H9 (cell line): ENCODE data around the gene PDYN. TPM values are rescaled to one million over a fixed set of nuclear protein-coding genes. Genes with fewer than 3 reads are reported as not detected.

ENCODE experiments used
- DNase-seq: peaks from one replicate; pipeline ENCODE4 v3.0.0-alpha.2; 2017
- H2AFZ ChIP-seq: one replicate; pipeline ENCODE4 v1.6.1; 2013; ENCODE audit warnings: mild to moderate bottlenecking, low read length, control low read depth, moderate library complexity
- H2AK5ac ChIP-seq: 2 replicates; pipeline ENCODE4 v1.6.1; 2013; ENCODE audit warnings: low read length, control low read depth, mixed read lengths; ENCODE audit not compliant: insufficient read length
- H2BK120ac ChIP-seq: one replicate; pipeline ENCODE4 v1.6.1; 2013; ENCODE audit warnings: low read depth, mild to moderate bottlenecking, low read length, control low read depth, inconsistent platforms; ENCODE audit not compliant: poor library complexity, severe bottlenecking
- H2BK12ac ChIP-seq: 2 replicates; pipeline ENCODE4 v1.6.1; 2013; ENCODE audit warnings: low read length, control low read depth, mixed read lengths, low read depth; ENCODE audit not compliant: insufficient read length
- H2BK15ac ChIP-seq: 2 replicates; pipeline ENCODE4 v1.6.1; 2013; ENCODE audit warnings: low read depth, low read length, control low read depth
- H2BK20ac ChIP-seq: one replicate; pipeline ENCODE4 v1.6.1; 2013; ENCODE audit warnings: low read depth, mild to moderate bottlenecking, low read length, control low read depth, inconsistent platforms; ENCODE audit not compliant: poor library complexity, severe bottlenecking
- H2BK5ac ChIP-seq: 2 replicates; pipeline ENCODE4 v1.6.1; 2013; ENCODE audit warnings: low read length, control low read depth, mixed read lengths; ENCODE audit not compliant: insufficient read length
- H3K14ac ChIP-seq: 2 replicates; pipeline ENCODE4 v1.6.1; 2013; ENCODE audit warnings: low read length, control low read depth; ENCODE audit not compliant: insufficient read depth
- H3K18ac ChIP-seq: 2 replicates; pipeline ENCODE4 v1.6.1; 2013; ENCODE audit warnings: low read depth, mild to moderate bottlenecking, mixed read lengths, low read length, control low read depth; ENCODE audit not compliant: insufficient read length
- H3K23ac ChIP-seq: 2 replicates; pipeline ENCODE4 v1.6.1; 2013; ENCODE audit warnings: low read length, control low read depth, mixed read lengths, low read depth; ENCODE audit not compliant: insufficient read length
- H3K23me2 ChIP-seq: 2 replicates; pipeline ENCODE4 v1.6.1; 2013; ENCODE audit warnings: low read depth, mild to moderate bottlenecking, mixed read lengths, low read length, control low read depth; ENCODE audit not compliant: insufficient read length, poor library complexity, severe bottlenecking
- H3K27ac ChIP-seq: 2 replicates; pipeline ENCODE4 v1.5.1; 2013; ENCODE audit warnings: low read length, control low read depth, mixed read lengths, low read depth; ENCODE audit not compliant: insufficient read length
- H3K27me3 ChIP-seq: 2 replicates; pipeline ENCODE4 v1.6.1; 2013; ENCODE audit warnings: low read length, control low read depth, inconsistent platforms; ENCODE audit not compliant: insufficient read depth
- H3K4ac ChIP-seq: 2 replicates; pipeline ENCODE4 v1.6.1; 2013; ENCODE audit warnings: low read depth, mild to moderate bottlenecking, control low read depth, inconsistent platforms, low read length, moderate library complexity
- H3K4me1 ChIP-seq: 2 replicates; pipeline ENCODE4 v1.6.1; 2013; ENCODE audit warnings: low read length, control low read depth, inconsistent platforms; ENCODE audit not compliant: insufficient read depth
- H3K4me2 ChIP-seq: 2 replicates; pipeline ENCODE4 v1.6.1; 2013; ENCODE audit warnings: low read length, control low read depth, mixed read lengths; ENCODE audit not compliant: insufficient read length, insufficient read depth
- H3K56ac ChIP-seq: 2 replicates; pipeline ENCODE4 v1.6.1; 2013; ENCODE audit warnings: low read depth, mild to moderate bottlenecking, mixed read lengths, low read length, control low read depth; ENCODE audit not compliant: insufficient read length
- H3K79me1 ChIP-seq: 2 replicates; pipeline ENCODE4 v1.6.1; 2013; ENCODE audit warnings: low read depth, mild to moderate bottlenecking, moderate library complexity, low read length, control low read depth, inconsistent platforms; ENCODE audit not compliant: insufficient read depth, poor library complexity, severe bottlenecking
- H3K79me2 ChIP-seq: 2 replicates; pipeline ENCODE4 v1.6.1; 2013; ENCODE audit warnings: low read length, control low read depth, inconsistent platforms; ENCODE audit not compliant: insufficient read depth
- H3K9ac ChIP-seq: 2 replicates; pipeline ENCODE4 v1.6.1; 2013; ENCODE audit warnings: low read length, control low read depth, mixed read lengths; ENCODE audit not compliant: insufficient read length; ENCODE audit errors: extremely low read depth
- H3K9me3 ChIP-seq: one replicate; pipeline ENCODE4 v1.6.1; 2013; ENCODE audit warnings: low read depth, low read length, inconsistent platforms; ENCODE audit not compliant: control insufficient read depth
- H3T11ph ChIP-seq: one replicate; pipeline ENCODE4 v1.6.1; 2013; ENCODE audit warnings: mild to moderate bottlenecking, low read length, control low read depth, inconsistent platforms
- H4K20me1 ChIP-seq: one replicate; pipeline ENCODE4 v1.6.1; 2013; ENCODE audit not compliant: control insufficient read depth, insufficient read length, insufficient read depth
- H4K5ac ChIP-seq: 2 replicates; pipeline ENCODE4 v1.6.1; 2013; ENCODE audit warnings: low read depth, mild to moderate bottlenecking, mixed read lengths, low read length, control low read depth; ENCODE audit not compliant: insufficient read length
- H4K8ac ChIP-seq: replicated peaks from 2 replicates; pipeline ENCODE4 v1.6.1; 2013; ENCODE audit warnings: low read length, control low read depth, mixed read lengths, low read depth; ENCODE audit not compliant: insufficient read length
- H4K91ac ChIP-seq: 2 replicates; pipeline ENCODE4 v1.6.1; 2013; ENCODE audit warnings: low read depth, mild to moderate bottlenecking, moderate library complexity, mixed read lengths, low read length, control low read depth; ENCODE audit not compliant: insufficient read length
- H3K27ac Mint-ChIP-seq, 3 experiments: 2 replicates in 2 of 3; 3 replicates in 1 of 3; pipeline ENCODE4 v1.8.0; 2020 to 2021; ENCODE audit warnings: mixed read lengths in 3 of 3, mild to moderate bottlenecking in 1 of 3, moderate library complexity in 1 of 3
- H3K27me3 Mint-ChIP-seq: 2 replicates; pipeline ENCODE4 v1.8.0; 2021; ENCODE audit warnings: low read depth, mild to moderate bottlenecking, moderate library complexity, mixed read lengths
- H3K36me3 Mint-ChIP-seq, 3 experiments: 2 replicates in 2 of 3; 3 replicates in 1 of 3; pipeline ENCODE4 v1.8.0; 2020 to 2021; ENCODE audit warnings: low read depth in 3 of 3, mixed read lengths in 3 of 3; ENCODE audit not compliant: insufficient read depth in 1 of 3
- H3K4me1 Mint-ChIP-seq, 2 experiments: 2 replicates each; pipeline ENCODE4 v1.8.0; 2020; ENCODE audit warnings: mixed read lengths in 2 of 2
- H3K4me3 Mint-ChIP-seq, 2 experiments: 2 replicates in 1 of 2; 3 replicates in 1 of 2; pipeline ENCODE4 v1.8.0; 2020 to 2021; ENCODE audit warnings: mild to moderate bottlenecking in 2 of 2, mixed read lengths in 2 of 2, moderate library complexity in 1 of 2
- H3K9me3 Mint-ChIP-seq, 2 experiments: 2 replicates in 1 of 2; 3 replicates in 1 of 2; pipeline ENCODE4 v1.8.0; 2020; ENCODE audit warnings: mild to moderate bottlenecking in 2 of 2, mixed read lengths in 2 of 2, moderate library complexity in 1 of 2
- CTCF ChIP-seq: fragments of 200-600 bp; sonication (generic); conservative IDR thresholded peaks from 3 replicates; pipeline ENCODE4 v1.8.0; 2021; ENCODE audit warnings: antibody characterized with exemption, mild to moderate bottlenecking
- WGBS: extraction: QIAGEN DNeasy Blood & Tissue Kit; methylation state at CpG from one replicate; pipeline ENCODE4 v1.1.7; 2013; ENCODE audit warnings: missing lambda C conversion rate, low lambda C conversion rate, mixed read lengths; ENCODE audit not compliant: insufficient read length; ENCODE audit errors: extremely low coverage; 5-methylcytosine and 5-hydroxymethylcytosine counted together
- total RNA-seq: library from RNA; stranded (reverse); gene quantifications from 2 replicates; pipeline ENCODE4 v1.2.1, GENCODE V29; 2021

Gene PDYN
- total RNA-seq, 1 experiment from 2014 or later, result 0.63 TPM

GRCh38 chr20:1979106-1979778, 14.6 kb downstream of the PDYN start:
- Mint-ChIP-seq H3K27me3 (peaks cover 50% of the 10 kb centered on the region), H3K4me3 (no peak overlapping the region), H3K4me1 (peaks cover 6 to 12% of the 10 kb centered on the region in 2 experiments), H3K36me3 (no peaks in the 10 kb centered on the region), H3K27ac (no peak overlapping the region), H3K9me3 (no peaks in the 10 kb centered on the region; a peak in 1 of 5 replicates)
- Histone ChIP-seq H2BK20ac (no peak overlapping the region), H3K23ac (no peak overlapping the region), H3K4ac (no peak overlapping the region), H4K20me1 (no peaks in the 10 kb centered on the region), H3K23me2 (no peaks in the 10 kb centered on the region), H2BK15ac (no peak overlapping the region), H3K56ac (no peak overlapping the region), H3K18ac (no peak overlapping the region), H3K79me1 (no peaks in the 10 kb centered on the region), H2AK5ac (no peak overlapping the region), H2BK120ac (no peak overlapping the region), H3T11ph (no peak overlapping the region), H2BK5ac (no peak overlapping the region), H3K9ac (no peak overlapping the region), H4K8ac (no peak overlapping the region), H3K14ac (no peak overlapping the region), H3K9me3 (no peaks in the 10 kb centered on the region), H2AFZ (no peak overlapping the region), H3K4me1 (no peaks in the 10 kb centered on the region), H3K79me2 (no peaks in the 10 kb centered on the region), H4K5ac (no peak overlapping the region), H3K27me3 (no peaks in the 10 kb centered on the region), H3K4me2 (no peak overlapping the region), H2BK12ac (no peak overlapping the region), H4K91ac (no peak overlapping the region), H3K27ac (no peak overlapping the region)
- no peak for DNase-seq
- no CpG with 5 or more reads among the region's 3 CpGs for WGBS
- no peak for TF ChIP-seq CTCF
